ENCODE measurements around the gene WDFY1. TPM values are rescaled to one million over a fixed set of nuclear protein-coding genes. Genes with fewer than 3 reads are reported as not detected.
"Not testable (repeated sequence)": the region's sequence is repeated elsewhere in the genome, so short reads cannot be mapped to it uniquely, and the experiment has no call there.

The WDFY1 gene
- total and polyA plus RNA-seq, 2 experiments from 2014 or later, result 54.5 to 127 TPM

- Mint-ChIP-seq H3K4me3 (no peak overlapping the region), H3K27ac (no peak overlapping the region), H3K4me1 (no peaks in the 10 kb centered on the region), H3K9me3 (no peaks in the 10 kb centered on the region), H3K27me3 (ENCODE audit: insufficient read depth, low read depth, poor library complexity) (peaks cover 4% of the 10 kb centered on the region), H3K36me3 (ENCODE audit: low read depth) (peaks cover 34% of the 10 kb centered on the region; the same call in 2 of the 3 replicates)
- peaks cover 3% of the 10 kb centered on the region; the same call in 1 of the 2 replicates for H4K20me1 ChIP-seq (replicated peaks; ENCODE audit: insufficient read depth)
- no peak for ATAC-seq
- no peak overlapping the region for H3K4me2 ChIP-seq
- H3K79me2 ChIP-seq (replicated peaks; ENCODE audit: insufficient read depth), result no peaks in the 10 kb centered on the region
- H3K27me3 ChIP-seq (ENCODE audit: insufficient read depth), result no peaks in the 10 kb centered on the region
- H3K36me3 ChIP-seq (ENCODE audit: insufficient read depth), result peaks cover 14% of the 10 kb centered on the region; the same call in 1 of the 2 replicates
- H3K9me2 ChIP-seq (ENCODE audit: insufficient read depth), result no peaks in the 10 kb centered on the region
- H3K4me1 ChIP-seq (ENCODE audit: insufficient read depth), result no peaks in the 10 kb centered on the region
- no peak overlapping the region for H3K4me3 ChIP-seq
- no peak for TF ChIP-seq JUNB (IDR thresholded peaks at IDR 0.05; ENCODE audit: unreplicated experiment)
- TF ChIP-seq, protein P1, sequence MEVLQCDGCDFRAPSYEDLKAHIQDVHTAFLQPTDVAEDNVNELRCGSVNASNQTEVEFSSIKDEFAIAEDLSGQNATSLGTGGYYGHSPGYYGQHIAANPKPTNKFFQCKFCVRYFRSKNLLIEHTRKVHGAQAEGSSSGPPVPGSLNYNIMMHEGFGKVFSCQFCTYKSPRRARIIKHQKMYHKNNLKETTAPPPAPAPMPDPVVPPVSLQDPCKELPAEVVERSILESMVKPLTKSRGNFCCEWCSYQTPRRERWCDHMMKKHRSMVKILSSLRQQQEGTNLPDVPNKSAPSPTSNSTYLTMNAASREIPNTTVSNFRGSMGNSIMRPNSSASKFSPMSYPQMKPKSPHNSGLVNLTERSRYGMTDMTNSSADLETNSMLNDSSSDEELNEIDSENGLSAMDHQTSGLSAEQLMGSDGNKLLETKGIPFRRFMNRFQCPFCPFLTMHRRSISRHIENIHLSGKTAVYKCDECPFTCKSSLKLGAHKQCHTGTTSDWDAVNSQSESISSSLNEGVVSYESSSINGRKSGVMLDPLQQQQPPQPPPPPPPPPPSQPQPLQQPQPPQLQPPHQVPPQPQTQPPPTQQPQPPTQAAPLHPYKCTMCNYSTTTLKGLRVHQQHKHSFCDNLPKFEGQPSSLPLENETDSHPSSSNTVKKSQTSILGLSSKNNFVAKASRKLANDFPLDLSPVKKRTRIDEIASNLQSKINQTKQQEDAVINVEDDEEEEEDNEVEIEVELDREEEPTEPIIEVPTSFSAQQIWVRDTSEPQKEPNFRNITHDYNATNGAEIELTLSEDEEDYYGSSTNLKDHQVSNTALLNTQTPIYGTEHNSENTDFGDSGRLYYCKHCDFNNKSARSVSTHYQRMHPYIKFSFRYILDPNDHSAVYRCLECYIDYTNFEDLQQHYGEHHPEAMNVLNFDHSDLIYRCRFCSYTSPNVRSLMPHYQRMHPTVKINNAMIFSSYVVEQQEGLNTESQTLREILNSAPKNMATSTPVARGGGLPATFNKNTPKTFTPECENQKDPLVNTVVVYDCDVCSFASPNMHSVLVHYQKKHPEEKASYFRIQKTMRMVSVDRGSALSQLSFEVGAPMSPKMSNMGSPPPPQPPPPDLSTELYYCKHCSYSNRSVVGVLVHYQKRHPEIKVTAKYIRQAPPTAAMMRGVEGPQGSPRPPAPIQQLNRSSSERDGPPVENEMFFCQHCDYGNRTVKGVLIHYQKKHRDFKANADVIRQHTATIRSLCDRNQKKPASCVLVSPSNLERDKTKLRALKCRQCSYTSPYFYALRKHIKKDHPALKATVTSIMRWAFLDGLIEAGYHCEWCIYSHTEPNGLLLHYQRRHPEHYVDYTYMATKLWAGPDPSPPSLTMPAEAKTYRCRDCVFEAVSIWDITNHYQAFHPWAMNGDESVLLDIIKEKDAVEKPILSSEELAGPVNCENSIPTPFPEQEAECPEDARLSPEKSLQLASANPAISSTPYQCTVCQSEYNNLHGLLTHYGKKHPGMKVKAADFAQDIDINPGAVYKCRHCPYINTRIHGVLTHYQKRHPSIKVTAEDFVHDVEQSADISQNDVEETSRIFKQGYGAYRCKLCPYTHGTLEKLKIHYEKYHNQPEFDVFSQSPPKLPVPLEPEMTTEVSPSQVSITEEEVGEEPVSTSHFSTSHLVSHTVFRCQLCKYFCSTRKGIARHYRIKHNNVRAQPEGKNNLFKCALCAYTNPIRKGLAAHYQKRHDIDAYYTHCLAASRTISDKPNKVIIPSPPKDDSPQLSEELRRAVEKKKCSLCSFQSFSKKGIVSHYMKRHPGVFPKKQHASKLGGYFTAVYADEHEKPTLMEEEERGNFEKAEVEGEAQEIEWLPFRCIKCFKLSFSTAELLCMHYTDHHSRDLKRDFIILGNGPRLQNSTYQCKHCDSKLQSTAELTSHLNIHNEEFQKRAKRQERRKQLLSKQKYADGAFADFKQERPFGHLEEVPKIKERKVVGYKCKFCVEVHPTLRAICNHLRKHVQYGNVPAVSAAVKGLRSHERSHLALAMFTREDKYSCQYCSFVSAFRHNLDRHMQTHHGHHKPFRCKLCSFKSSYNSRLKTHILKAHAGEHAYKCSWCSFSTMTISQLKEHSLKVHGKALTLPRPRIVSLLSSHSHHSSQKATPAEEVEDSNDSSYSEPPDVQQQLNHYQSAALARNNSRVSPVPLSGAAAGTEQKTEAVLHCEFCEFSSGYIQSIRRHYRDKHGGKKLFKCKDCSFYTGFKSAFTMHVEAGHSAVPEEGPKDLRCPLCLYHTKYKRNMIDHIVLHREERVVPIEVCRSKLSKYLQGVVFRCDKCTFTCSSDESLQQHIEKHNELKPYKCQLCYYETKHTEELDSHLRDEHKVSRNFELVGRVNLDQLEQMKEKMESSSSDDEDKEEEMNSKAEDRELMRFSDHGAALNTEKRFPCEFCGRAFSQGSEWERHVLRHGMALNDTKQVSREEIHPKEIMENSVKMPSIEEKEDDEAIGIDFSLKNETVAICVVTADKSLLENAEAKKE (CRISPR knock-in tag; IDR thresholded peaks at IDR 0.05), result no peak
- no peak for TF ChIP-seq ETS1 (IDR thresholded peaks at IDR 0.05)
- DNase-seq (ENCODE audit: low spot score), result no peak
- H3K27ac ChIP-seq (ENCODE audit: low read depth), result no peak overlapping the region
- no peaks in the 10 kb centered on the region for H3F3A ChIP-seq (replicated peaks; ENCODE audit: low read depth)
- no peak overlapping the region for H2AFZ ChIP-seq
These were observed 71.5 kb downstream of the WDFY1 start for GRCh38 chr2:223873672-223874071.

GRCh38 chr2:223872772-223873171, 72.4 kb downstream of the WDFY1 start:
- H3K27me3 Mint-ChIP-seq (ENCODE audit: insufficient read depth, low read depth, poor library complexity); H3K4me1 Mint-ChIP-seq; H3K4me3 Mint-ChIP-seq; H3K79me2 ChIP-seq (replicated peaks; ENCODE audit: insufficient read depth); DNase-seq (ENCODE audit: low spot score); H3K4me3 ChIP-seq; H4K20me1 ChIP-seq (replicated peaks; ENCODE audit: insufficient read depth); H3K4me1 ChIP-seq (ENCODE audit: insufficient read depth); H3K9me2 ChIP-seq (ENCODE audit: insufficient read depth); ATAC-seq; H3K27ac ChIP-seq (ENCODE audit: low read depth); H3K36me3 ChIP-seq (ENCODE audit: insufficient read depth); H2AFZ ChIP-seq; H3K27me3 ChIP-seq (ENCODE audit: insufficient read depth); H3K27ac Mint-ChIP-seq; H3F3A ChIP-seq (replicated peaks; ENCODE audit: low read depth); H3K4me2 ChIP-seq; H3K9me3 Mint-ChIP-seq: not testable (repeated sequence)
- peaks cover 25% of the 10 kb centered on the region; the same call in 2 of the 3 replicates for H3K36me3 Mint-ChIP-seq (ENCODE audit: low read depth)

DNA sequence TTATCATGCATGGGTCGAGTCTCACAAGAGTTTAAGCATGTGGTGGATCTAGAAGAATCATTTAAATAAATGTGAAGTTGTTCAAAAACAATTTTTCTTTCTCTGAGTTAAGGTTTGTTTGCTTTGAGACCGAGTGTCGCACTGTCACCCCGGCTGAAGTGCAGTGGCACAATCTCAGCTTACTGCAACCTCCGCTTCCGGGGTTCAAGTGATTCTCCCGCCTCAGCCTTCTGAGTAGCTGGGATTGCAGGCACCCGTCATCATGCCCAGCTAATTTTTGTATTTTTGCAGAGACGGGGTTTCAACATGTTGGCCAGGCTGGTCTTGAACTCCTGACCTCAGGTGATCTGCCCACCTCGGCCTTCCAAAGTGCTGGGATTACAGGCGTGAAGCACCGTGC, 73.5 kb downstream of the WDFY1 start:
- not testable (repeated sequence) for H2AFZ ChIP-seq; ATAC-seq; H3K27me3 ChIP-seq (ENCODE audit: insufficient read depth); H3K4me2 ChIP-seq; H3K4me1 Mint-ChIP-seq; H3F3A ChIP-seq (replicated peaks; ENCODE audit: low read depth); H3K4me3 ChIP-seq; H3K36me3 ChIP-seq (ENCODE audit: insufficient read depth); DNase-seq (ENCODE audit: low spot score); H3K4me1 ChIP-seq (ENCODE audit: insufficient read depth); H4K20me1 ChIP-seq (replicated peaks; ENCODE audit: insufficient read depth); H3K79me2 ChIP-seq (replicated peaks; ENCODE audit: insufficient read depth); H3K27me3 Mint-ChIP-seq (ENCODE audit: insufficient read depth, low read depth, poor library complexity); H3K27ac ChIP-seq (ENCODE audit: low read depth); H3K9me3 Mint-ChIP-seq; H3K9me2 ChIP-seq (ENCODE audit: insufficient read depth); H3K27ac Mint-ChIP-seq; H3K4me3 Mint-ChIP-seq
- H3K36me3 Mint-ChIP-seq (ENCODE audit: low read depth), result peaks cover 14% of the 10 kb centered on the region; the same call in 2 of the 3 replicates

Measured in GM23338 (cell line).